ENCODE measurements around the gene BDNF.
"Not testable (repeated sequence)": the region's sequence is repeated elsewhere in the genome, so short reads cannot be mapped to it uniquely, and the experiment has no call there.

The BDNF gene

DNA sequence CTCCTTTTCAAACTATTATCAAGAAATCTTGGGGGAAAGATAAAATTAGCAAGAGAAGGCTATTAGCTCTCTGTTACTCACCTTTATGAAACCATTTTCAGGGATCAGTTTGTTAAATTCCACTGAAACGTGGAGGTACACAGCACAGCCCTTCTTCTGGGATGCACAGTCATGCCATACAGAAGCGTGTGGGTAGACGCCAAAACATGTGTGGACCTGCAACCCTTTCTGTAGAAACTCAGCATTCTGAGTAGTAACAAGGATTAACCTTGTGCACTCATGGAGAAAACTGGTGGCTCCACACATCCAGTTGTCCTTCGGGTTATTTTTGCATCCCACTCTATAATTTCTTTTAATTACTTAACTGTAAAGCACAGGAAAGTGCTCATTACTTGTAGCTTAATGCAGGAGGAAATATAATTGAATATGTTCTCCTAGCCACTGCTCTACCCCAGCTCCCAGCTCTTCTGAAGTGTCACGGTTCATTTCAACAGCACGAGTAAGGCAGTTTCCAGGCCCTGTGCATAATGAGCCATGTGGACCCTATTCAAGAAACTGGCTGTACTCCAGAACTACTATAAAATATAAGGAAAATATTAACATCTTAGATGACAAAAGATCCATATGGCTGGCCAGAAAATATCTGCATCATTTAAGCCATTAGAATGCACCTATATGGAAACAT is 26.1 kb downstream of the BDNF start:
- H3K4me3 ChIP-seq (ENCODE audit: low read depth, low read length): no peak overlapping the region

DNA sequence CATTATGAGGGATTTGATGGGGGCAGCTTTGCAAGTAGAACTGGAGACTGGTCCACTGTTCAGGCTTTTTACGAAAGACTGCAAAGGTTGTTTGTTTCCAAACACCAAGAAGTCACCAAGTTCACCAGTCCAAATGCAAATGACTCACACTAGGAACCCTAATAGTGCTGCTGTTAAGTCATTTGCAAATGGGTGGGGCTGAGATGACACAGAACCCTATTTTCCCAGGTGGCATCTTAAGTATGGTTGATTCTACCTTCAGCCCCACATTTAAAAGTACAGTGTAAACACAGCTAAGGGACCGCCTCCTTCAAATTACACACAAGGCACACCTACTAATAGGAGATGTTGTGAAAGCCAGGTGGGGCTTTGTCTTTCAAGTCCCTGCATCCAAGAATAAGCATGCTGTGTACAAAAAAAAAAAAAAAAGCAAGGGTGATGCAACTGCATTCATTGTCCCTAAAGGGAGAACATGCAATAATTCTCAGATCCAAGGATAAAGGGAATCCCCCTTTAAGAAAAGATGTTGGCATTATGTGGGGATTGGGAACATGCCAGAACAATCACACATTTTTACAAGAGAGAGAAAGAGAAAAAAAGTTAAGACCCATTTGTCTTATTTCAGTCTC is 27.3 kb downstream of the BDNF start:
- no peak overlapping the region for H3K4me3 ChIP-seq (ENCODE audit: low read depth, low read length)

DNA sequence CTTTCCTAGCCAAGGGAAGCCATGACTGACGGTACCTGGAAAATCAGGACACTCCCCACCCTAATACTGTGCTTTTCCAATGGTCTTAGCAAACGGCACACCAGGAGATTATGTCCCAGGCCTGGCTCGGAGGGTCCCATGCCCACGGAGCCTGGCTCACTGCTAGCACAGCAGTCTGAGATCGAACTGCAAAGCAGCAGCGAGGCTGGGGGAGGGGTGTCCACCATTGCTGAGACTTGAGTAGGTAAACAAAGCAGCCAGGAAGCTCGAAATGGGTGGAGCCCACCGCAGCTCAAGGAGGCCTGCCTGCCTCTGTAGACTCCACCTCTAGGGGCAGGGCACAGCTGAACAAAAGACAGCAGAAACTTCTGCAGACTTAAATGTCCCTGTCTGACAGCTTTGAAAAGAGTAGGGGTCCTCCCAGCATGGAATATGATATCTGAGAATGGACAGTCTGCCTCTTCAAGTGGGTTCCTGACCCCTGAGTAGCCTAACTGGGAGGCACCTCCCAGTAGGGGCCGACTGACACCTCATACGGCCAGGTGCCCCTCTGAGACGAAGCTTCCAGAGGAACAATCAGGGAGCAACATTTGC is 34.6 kb downstream of the BDNF start:
- H3K4me3 ChIP-seq (ENCODE audit: low read depth, low read length): not testable (repeated sequence)

DNA sequence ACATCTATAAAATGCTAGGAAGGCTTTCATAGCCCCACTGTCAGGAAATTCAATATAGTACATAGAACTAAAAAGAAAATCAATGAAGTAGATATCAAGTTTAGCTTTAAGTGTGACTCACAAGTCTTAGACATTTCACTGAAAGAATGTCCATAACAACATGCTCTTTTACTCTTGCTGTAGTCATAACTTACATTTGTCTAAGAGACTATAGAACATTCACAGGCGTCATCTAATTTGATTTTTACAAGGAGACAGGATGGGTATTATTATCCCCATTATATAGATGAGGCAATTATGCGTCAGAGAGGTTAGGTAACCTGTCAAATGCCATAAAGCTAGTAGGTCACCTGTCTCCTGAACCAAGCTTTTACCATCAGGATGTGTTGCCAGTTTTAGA is 36.9 kb downstream of the BDNF start:
- no peak overlapping the region for H3K4me3 ChIP-seq (ENCODE audit: low read depth, low read length)

DNA sequence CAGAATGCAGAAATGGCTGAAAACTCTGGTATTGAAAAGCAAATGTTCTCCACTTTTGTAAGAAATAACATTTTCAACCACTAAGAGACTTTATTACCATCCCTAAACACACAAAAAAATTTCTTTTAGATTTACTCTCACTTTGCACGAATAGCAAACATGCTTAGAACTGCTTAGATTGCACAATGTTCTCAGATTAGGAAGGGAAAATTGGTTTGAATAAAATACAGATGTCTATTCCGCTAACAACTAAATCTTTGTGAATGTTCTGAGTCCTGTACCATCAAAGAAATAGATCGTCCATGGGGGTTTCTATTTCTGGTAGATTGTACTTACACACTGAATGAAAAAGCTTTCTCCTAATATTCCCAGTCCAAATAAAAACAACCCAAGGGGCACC is 40.1 kb downstream of the BDNF start:
- H3K4me3 ChIP-seq (ENCODE audit: low read depth, low read length): no peak overlapping the region

DNA sequence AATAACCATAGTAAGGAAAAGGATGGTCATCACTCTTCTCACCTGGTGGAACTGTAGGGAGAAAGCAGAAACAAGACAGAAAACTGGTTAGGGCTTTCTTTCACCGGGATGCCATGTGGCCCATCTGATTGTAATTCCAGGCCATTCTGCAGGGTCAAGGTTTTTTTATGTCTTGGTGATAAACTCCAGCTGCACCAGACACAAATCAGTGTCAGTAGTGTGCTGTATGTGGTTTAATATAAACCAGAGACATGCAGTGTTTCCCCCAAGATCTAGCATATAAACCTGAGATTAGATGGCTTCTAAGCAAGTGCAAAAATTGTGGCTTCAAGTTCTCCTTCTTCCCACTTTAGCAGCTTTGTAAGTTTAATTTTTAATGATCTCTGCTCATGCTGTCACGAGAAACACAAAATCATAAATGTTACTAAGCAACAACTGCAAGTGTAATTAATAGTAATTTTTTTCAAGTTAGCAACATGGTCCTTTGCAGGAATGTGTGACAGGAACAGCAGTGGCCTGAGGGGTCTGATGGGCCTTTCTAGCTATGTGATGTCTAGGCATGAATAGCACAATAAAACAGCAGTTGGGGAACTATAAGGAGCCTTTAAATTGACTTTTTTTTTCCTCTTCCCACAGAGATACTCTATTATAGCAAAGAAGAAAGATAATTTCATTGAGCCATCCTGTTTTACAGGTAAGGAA is 41.6 kb downstream of the BDNF start:
- no peak overlapping the region for H3K4me3 ChIP-seq (ENCODE audit: low read depth, low read length)

DNA sequence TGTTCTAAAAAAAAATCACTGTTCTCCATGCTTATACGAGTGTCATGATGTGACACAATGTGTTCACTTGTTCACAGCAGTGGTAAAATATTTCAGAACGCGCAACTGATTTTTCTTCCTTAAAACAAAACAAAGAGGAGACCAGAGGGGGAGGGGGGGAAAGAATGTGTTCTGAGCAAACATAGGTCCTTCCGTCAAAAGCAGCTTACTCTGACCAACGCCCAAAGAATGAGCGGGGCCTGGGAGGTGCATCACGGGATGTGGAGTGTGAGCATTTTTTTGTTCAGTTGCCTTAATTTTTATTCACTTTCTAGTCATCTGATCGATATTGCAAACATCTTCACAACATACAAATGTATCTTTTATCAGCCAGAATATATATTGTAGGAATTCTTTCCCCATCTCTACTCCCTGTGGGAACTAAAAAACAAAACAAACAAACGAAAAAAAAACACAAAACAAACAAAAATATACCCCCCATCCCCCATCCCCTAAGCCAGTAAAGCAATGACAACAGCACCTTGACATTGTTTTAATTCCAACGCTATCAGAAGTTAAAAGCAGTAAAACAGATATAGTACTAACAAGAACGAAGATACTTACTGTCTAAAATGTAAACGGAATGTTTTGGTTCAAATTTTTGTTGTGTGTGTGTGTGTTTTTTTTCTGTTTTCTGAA is 43.3 kb downstream of the BDNF start:
- no peak overlapping the region for H3K4me3 ChIP-seq (ENCODE audit: low read depth, low read length)

- H3K4me3 ChIP-seq (ENCODE audit: low read depth, low read length): no peak overlapping the region
Measured at GRCh38 chr11:27656320-27656719, 43.9 kb downstream of the BDNF start.

DNA sequence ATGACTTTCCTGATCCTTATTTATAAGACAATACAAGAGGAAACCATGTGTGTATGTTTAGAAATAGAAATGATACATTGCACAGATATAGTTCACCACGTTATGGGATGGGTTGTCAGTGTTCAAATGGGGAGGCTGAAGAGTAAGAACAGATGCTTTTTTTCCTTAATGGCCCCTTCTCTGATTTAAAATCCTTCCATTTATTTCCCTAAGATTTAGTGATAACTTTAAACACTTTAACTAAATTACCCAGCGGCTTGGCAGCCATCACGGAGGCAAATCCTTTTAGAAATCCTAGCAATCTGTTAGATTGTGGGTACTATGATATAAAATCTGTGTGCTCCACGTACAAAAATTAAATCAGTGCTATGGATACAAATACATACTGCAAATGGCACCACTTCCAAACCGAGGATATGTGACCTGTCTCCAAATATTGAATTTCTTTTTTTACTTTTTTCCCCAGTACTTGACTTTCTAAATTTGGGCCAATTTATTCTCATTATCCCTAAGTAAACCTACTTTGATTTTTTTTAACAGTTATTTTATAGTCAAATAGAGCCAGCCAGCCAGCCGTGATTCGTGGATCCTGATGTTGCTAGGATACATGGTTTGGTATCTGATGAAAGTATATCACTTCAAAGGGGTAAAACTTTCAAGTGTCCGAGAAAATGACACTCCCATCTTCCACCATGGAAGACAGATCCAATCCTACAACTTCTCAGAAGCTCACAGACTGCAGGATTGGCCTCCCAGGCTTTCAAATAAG is 46.1 kb downstream of the BDNF start:
- no peak overlapping the region for H3K4me3 ChIP-seq (ENCODE audit: low read depth, low read length)

GRCh38 chr11:27651711-27652110 is 48.5 kb downstream of the BDNF start:
- H3K4me3 ChIP-seq (ENCODE audit: low read depth, low read length): no peak overlapping the region

- H3K4me3 ChIP-seq (ENCODE audit: low read depth, low read length): no peak overlapping the region
Measured at GRCh38 chr11:27650988-27651387, 49.3 kb downstream of the BDNF start.

DNA sequence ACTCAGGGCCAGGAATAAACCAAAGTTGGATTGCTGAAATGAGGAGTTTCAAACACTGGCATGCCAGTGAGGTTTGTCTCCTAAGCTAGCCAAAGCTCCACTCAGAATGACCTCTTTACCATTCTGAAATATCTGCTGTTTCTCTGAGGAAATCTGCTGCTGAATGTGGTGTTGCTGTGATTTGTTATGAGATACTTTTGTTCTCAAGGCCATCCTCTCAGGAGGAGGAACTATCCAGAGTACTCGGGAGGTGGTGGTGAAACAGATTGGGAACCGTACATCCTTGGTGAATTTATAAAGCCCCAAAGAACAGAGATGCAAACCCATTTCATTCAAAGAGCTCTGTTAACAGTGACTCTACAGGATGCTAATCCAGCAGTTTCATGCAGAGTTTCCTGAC is 50.5 kb downstream of the BDNF start:
- no peak overlapping the region for H3K4me3 ChIP-seq (ENCODE audit: low read depth, low read length)

DNA sequence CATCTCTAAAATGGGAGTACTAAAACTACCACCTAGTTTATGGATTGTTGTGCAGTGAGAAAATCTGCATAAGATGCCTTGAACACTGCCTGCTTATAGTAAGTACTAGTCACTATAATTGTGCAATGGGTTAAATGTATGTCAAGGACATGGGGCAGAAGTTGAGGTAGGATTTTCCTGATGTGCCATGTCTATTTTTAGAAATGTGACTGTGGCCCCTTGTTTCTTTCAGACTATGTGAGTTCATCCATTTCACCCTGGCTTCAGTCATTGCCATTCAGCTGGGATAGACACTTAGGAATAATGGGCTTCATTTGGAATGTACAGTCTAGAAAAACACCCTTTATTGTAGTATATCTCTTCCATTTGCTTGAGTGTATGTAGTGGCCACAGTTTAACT is 51.4 kb downstream of the BDNF start:
- no peak overlapping the region for H3K4me3 ChIP-seq (ENCODE audit: low read depth, low read length)

GRCh38 chr11:27646051-27646818 is 54.0 kb downstream of the BDNF start:
- H3K4me3 ChIP-seq (ENCODE audit: low read depth, low read length): no peak overlapping the region

DNA sequence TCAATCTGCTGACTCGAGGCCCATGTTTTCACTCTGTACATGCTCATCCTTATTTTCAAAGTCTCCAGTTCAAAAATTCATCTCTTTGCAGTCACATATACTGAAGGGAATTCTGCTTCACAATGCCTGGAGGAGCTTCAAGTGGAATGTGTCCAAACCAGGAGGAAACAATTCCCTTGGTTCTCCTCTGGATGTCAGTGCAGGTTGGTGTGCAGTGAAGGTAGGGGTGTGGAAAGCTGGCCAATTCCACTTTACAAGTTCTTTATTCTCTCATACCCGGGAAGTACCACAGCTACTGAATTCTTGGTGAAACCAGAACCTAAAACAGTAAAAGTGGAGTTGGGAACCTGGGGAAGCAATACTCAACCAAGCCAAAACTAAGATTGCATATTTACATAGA is 57.3 kb downstream of the BDNF start:
- H3K4me3 ChIP-seq (ENCODE audit: low read depth, low read length): no peak overlapping the region

GRCh38 chr11:27640954-27641353 is 59.3 kb downstream of the BDNF start:
- H3K4me3 ChIP-seq (ENCODE audit: low read depth, low read length): no peak overlapping the region

- H3K4me3 ChIP-seq (ENCODE audit: low read depth, low read length): no peak overlapping the region
Measured at GRCh38 chr11:27635567-27636037, 64.7 kb downstream of the BDNF start.

DNA sequence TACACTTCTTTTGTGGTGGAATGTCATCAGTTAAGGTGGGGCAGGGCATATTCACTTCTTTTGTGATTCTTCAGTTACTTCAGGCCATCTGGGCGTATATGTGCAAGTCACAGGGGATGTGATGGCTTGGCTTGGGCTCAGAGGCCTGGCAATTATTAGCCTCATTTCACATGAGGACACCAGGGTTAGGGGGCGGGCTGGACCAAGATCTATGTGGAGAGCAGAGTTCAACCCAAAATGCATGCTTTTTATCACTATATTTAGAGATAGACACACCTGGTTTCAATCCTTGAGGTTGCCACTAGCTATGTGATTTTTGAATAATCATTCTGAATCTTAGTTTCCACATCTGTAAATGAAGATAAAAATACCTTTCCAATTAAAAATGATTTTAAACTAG is 65.5 kb downstream of the BDNF start:
- H3K4me3 ChIP-seq (ENCODE audit: low read depth, low read length): not testable (repeated sequence)

- H3K4me3 ChIP-seq (ENCODE audit: low read depth, low read length): peak overlapping the region; percentile 67
Measured at GRCh38 chr11:27634282-27634681, 66.0 kb downstream of the BDNF start.

DNA sequence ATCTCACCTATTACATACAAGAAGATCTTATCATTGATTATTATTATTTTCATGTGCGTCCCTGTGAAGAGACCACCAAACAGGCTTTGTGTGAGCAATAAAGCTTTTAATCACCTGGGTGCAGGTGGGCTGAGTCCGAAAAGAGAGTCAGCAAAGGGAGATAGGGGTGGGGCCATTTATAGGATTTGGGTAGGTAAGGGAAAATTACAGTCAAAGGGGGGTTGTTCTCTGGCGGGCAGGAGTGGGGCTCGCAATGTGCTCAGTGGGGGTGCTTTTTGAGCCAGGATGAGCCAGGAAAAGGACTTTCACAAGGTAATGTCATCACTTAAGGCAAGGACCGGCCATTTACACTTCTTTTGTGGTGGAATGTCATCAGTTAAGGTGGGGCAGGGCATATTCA is 71.2 kb downstream of the BDNF start:
- not testable (repeated sequence) for H3K4me3 ChIP-seq (ENCODE audit: low read depth, low read length)

Measured in iPS-11a (cell line).